Measurements from ENCODE around the gene SORCS2.
"Not testable (repeated sequence)": the region's sequence is repeated elsewhere in the genome, so short reads cannot be mapped to it uniquely, and the experiment has no call there.

Gene SORCS2

DNA sequence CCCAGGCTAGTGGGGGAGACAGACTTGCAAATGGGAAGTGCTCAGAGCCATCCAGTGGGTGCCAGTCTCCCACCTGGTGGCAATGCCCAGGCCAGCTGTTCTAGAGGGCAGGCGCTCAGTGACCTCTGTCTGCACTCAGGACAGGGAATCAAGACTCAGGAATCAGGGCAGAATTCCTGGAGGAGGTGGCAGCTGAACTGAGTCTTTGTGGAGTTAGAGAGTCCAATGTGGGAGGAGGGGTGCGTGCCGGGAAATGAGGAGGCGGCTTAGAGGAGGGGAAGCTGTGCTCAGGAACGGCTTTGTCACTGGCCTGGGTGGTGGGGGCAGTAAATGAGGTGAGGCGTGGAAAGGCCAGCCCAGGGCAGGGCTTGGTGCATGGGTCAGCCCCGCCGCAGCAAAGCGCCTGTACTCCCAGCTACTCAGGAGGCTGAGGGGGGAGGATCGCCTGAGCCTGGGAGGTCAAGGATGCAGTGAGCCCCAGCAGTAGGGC lies 31.3 kb upstream of the SORCS2 start:
- no peak for DNase-seq

DNA sequence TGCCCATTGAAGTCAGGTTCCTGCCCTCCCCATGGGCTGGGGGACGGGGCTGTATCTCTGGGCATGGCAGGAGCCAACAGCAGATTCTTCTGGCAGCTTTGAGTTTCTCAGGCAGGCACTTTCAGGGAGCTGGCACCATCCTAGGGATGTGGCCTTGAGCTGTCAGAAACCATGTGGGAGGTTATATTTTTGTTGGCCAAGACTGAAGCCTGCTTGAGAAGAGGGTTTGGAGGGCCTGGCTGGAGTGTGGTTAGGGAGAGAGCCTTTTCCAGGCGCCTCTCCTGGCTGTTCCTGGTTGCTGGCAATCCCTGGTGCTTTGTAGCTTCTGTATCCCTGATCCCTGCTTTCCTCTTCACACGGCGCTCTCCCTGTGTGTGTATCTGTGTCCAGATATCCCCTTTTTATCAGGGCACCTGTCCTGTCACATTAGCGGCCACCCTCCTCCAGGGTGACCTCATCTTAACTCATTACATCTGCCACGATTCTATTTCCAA lies 30.6 kb upstream of the SORCS2 start:
- no peak for DNase-seq

DNA sequence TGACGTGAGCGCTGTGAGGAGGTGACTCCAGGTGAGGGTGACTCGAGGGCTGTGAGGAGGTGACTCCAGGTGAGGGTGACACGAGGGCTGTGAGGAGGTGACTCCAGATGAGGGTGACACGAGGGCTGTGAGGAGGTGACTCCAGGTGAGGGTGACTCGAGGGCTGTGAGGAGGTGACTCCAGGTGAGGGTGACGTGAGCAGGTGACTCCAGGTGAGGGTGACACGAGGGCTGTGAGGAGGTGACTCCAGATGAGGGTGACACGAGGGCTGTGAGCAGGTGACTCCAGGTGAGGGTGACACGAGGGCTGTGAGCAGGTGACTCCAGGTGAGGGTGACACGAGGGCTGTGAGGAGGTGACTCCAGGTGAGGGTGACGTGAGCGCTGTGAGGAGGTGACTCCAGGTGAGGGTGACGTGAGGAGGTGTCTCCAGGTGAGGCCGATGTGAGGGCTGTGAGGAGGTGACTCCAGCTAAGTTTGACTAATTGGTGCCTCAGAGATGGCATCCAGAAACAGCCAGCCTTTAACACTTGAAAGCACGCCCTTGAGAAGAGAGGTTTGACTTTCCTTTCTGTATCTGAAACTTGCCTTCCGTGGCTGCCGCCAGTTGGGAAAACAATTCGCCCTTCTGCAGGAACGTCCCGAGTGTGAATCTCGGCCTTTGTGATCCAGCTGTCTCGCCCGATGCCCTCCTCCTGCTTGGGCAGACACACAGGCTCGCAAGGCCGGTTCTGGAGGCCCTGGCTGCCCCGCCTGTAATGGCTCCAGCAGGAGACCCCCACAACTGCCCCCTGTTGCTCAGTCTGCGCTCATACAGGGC lies 27.1 kb upstream of the SORCS2 start:
- DNase-seq = not testable (repeated sequence)

DNA sequence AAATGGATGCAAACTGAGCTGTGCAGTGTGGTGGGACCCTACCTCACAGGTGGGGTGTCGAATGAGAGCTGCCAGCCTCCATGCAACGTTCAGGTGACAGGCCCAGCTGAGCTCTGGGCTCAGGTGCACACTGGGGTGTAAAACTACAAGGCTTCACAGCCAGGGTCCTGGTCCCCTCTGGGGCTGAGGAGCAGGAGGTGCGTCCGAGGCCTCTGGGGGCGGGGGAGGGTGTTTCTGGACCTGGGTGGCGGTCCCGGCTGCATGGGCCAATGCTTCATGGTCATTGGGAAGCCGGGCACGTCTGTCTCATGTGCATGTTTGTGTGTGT lies 26.5 kb upstream of the SORCS2 start:
- no peak for DNase-seq

DNA sequence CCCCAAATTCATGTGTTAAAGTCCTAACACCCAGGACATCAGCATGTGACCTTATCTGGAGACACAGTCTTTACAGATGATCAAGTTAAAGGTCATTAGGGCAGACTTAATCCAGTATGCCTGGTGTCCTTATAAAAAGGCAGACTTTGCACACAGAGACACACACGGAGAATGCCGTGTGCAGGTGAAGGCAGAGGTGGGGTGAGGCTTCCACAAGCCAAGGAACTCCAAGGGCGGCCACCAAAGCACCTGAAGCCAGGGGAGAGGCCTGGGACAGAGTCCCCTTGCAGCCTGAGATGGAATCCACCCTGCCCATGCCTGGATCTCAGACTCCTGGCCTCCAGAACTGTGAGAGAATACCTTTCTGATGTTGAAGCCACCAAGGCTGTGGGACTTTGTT lies 26.1 kb upstream of the SORCS2 start:
- DNase-seq = no peak

DNA sequence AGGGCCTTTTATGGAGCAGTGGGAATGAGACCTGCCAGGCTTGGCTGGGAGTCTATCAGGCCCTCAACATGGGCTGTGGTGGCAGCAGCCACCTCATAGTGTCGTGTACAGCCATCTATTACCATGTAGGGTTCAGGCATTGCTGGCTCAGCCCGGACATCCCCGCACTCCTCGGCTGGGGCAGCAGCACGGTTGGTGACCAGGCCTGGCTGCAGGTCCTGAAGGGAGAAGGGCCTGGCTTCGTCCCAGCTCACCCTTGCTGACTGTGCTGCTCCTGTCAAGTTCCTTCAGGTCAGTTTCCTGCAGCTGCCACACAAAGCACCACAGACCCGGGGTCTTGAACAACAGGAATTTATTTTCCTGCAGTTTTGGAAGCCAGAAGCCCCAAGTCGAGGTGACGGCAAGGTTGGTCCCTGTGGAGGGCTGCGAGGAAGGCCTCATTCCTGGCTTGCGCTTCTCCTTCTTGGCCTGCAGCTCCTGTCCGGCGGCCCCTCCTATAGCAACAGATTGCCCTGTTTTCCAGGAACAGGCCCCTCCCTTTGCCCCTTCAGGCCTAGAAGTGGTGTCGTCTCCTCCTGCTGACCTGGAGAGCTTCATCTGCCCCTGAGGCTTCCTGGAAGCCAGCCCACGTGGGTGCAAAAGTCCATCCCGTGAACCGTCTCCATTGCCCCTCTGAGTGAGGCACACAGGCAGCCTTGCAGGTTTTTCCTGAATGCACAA lies 25.2 kb upstream of the SORCS2 start:
- DNase-seq = no peak

DNA sequence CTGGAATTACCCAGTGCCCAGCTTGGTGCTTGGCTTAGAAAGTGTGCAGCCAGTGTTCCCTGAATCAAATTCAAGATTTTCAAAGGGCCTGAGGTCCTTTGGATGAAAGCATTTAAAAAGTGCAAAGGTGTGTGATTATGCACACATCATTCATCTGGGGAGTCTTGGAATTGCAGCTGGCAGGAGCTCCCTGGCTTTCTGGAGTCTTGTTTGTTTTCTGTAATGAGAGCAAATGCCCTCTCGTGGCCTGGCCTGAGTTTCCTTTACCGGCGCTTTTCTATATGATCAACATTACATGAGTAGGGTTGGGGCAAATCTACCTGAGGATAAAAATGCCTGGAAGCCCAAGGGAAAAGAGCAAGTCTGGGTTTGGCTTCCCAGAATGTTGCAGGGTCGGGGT lies 24.6 kb upstream of the SORCS2 start:
- no peak for DNase-seq

DNA sequence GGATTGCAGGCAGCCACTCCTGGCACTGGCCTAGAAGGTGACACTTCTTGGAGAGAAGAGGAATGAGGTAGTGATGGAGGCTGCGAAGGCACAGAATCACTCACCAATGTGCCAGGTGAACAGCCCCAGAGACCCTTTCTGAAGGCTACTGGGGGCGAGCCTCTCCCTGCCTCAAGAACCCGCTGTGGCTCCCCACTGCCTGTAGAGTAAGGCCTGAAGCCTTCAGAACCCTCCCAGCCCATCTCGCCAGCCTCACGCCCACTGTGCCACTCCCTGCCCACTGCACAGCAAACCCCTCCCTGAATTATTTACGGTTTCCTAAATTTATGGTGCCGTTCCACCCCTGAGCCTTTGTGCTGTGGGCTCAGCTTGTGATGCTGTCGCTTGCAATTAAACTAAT lies 24.2 kb upstream of the SORCS2 start:
- no peak for DNase-seq

DNA sequence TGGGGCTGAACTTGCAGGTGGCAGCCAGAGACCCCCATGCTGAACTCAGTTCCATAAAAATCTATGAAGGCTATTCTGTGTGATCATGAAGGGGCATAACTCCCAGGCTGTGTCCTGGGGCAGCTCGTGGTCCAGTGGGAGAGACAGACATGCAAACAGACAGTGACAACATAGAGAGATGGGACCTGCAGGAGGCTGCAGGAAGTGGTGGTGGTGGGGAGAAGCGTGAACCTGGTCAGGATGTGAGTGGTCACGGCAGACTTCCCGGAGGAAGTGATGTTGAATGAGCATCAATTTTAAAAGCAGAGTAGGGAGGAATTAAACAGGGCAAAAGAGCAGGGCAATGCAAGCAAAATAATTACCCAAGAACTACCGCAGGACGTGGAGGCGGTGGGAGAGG lies 23.2 kb upstream of the SORCS2 start:
- DNase-seq = no peak

DNA sequence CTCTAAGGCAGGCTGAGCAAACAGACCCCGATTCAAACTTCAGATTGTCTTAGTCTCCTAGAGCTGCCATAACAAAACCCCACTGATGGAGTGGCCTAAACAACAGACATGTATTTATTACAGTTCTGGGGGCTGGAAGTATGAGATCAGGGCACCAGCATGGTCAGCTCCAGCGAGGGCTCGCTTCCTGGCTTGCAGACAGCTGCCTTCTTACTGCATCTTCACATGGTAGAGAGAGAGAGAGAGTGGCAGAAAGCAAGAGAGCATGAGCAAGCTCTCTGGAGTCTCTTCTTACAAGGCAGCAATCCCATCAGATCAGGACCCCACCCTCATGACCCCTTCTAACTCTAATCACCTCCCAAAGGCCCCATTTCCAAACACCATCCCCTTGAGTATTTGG lies 22.3 kb upstream of the SORCS2 start:
- no peak for DNase-seq

DNA sequence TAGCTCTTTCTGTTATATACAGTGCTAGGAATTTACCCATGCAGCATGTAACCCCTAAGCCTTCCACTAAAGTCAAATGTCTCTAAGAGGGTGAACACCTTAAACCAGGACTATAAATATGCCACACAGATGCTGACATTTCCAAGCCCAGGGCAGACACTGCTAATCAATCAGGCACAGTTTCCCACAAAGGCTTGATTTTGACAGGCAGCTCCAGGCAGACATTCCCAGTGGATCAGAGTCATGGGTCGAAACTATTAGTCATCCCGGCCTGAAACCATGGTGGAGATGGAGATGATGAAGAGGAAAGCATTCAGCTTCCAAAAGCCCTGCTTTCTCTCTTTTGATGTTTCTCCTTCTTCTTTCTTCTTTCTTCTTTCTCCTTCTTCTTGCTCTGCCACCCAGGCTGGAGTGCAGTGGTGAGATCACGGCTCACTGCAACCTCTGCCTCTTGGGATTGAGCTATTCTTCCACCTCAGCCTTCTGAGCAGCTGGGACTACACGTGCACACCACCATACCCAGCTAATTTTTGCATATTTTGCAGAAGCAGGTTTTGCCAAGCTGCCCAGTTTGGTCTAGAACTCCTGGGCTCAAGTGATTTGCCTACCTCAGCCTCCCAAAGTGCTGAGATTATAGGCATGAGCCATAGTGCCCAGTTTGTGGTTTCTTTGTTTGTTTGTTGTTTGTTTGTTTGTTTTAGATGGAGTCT lies 21.0 kb upstream of the SORCS2 start:
- no peak for DNase-seq

DNA sequence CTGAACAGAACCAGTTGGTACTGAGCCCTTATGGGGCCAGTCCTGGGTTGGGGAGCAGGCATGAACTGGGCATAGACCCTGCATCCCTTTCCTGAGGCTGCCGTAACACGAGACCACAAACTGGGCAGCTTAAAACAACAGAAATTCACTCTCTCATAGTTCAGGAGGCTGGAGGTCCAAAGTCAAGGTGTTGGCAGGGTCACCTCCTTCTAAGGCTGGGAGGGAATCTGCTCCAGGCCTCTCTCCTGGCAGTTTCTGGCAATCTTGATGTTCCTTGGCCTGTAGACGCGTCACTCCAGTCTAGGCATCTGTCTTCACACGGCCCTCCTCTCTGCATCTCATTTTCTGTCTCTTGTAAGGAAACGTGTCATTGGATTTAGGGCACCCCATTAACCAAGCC lies 19.8 kb upstream of the SORCS2 start:
- no peak for DNase-seq

DNA sequence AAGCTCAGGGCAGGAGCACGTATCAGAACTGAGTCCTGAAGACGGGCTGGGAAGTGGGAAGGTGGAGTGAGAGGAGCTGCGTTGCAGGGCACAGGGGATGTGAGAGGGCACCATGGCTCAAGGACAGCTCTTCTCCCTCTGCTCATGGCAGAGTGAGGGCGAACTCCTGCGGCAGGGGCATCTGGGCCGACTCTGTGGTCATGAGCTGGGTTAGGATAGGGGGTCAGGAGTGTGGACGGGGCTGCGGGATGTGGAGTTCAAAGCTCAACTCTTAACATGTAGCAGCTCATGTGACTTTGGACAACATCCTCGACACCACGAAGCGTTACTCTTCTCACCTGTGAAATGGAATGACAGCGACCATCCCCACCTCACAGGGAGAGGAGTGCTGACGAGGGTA lies 19.4 kb upstream of the SORCS2 start:
- no peak for DNase-seq

DNA sequence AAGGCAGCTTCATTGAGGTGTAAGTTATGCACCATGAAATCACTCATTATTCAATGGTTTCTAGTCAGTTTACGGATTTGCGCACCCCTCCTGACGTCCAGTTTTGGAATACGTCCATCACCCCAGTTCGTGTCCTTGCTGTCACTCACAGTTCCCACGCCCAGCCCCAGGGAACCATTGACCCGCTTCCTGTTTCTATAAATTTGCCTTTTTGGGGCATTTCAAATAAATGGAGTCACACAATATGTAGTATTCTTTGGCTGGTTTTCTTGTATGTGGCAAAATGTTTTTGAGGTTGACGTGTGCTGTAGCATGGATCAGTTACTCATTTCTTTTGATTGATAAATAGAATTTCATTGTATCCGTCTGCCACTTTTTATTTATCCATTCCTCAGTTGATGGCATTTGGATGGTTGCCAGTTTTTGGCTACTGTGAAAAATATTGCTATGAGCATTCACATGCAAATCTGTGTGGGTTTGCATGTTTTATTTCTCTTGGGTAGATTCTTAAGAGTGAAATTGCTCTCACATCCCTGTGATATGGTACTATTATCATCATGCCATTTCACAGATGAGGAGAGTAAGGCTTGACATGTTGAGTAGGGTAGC lies 18.4 kb upstream of the SORCS2 start:
- DNase-seq = no peak

DNA sequence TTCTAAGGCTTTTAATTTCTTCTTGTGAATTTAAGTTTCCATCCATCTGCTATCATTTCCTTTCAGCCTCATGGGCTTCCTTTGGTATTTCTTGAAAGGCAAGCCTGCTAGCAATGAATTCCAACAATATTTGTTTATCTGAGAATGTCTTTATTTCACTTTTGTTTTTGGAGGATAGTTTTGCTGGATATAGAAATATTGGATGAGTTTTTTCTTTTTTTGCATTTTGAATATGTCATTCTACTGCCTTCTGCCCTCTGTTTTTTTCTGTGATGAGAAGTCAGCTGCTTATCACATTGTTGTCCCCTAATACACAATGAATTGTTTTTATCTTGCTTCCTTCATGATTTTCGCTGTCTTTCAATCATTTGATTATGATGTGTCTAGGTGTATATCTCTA lies 13.2 kb upstream of the SORCS2 start:
- no peak for DNase-seq

DNA sequence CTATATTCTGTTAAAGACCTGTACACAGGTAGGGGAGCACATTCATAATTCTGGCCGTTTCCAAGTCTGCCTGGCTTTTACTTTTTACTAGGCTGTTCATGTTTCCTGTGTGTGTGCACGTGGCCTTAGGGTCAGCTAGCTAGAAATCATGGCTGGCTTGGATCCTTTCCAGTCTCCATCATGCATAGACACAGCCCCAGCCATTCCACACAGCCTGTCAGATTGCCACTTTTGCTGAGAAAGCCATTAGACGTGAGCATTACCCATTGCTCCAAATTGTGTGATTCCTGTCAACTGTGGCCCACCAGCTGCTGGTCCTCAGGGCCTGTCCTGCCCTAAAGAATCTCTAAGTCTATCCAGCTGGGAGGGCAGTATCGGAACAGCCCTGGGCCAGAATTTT lies 11.4 kb upstream of the SORCS2 start:
- no peak for DNase-seq

DNA sequence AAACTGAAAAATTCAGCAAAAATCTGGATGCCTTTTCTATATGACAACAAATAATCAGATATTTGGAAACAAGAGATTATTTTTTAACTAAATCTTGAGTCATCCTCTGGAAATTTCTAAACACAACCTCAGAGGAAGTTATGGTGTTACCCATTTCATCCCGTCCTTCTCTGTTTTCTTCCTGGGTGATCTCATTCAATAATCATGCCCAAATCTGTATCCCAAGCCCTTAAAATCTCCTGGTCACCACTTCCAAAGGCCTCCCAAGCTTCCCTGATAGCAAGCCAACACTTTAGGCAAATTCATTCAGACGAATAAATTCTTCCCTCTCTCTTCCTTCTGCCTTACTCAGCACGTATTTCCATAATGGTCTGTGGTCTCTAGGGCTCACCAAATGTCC lies 9.7 kb upstream of the SORCS2 start:
- DNase-seq = no peak

DNA sequence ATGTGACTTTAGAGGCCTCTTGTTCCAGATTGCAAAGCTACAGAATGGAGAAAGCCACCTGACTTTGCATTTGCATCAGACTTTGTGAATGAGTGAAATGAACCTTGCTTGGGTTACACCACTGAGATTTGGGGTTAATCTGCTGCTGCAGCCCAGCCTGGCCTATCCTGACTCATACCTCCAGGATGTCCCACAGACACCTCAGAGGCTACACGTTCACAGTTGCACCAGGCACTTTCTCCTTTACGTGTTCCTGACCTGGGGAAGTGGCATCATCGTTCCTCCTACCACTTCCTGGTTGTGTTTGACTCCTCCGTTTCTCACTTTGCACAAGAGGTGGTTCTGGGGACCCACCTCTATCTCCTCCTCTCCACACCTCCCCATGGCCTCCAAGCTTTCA lies 9.2 kb upstream of the SORCS2 start:
- no peak for DNase-seq

DNA sequence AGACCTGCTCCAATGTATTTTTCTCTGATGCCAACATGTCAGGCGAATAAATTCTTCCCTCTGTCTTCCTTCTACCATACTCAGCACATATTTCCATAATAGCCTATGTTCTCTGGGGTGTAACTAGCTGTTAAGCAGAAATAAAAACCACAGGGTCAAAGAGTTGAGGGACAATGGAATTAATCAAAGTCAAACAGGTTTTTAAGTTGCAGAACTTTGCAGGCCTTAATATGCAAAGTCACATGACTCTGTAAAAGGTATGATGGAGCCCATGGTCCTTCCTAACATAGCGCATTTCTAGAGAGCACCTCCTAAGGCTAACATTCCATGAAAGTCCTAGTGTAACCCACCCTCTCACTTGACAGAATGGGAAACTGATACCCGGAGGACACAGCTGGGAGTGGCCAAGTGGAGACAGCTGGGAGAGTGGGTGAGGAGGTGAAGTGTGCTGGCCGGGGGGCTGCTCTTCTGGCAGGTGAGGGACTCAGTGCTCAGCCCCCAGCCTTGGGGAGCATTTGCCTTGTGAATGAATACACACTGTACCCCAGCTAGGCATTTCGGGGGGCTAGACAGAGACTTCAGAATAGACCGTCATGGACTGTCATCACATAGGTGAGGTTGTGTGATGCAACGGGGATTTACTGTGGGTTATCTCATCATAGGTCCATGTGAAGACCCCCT lies 8.4 kb upstream of the SORCS2 start:
- no peak for DNase-seq

DNA sequence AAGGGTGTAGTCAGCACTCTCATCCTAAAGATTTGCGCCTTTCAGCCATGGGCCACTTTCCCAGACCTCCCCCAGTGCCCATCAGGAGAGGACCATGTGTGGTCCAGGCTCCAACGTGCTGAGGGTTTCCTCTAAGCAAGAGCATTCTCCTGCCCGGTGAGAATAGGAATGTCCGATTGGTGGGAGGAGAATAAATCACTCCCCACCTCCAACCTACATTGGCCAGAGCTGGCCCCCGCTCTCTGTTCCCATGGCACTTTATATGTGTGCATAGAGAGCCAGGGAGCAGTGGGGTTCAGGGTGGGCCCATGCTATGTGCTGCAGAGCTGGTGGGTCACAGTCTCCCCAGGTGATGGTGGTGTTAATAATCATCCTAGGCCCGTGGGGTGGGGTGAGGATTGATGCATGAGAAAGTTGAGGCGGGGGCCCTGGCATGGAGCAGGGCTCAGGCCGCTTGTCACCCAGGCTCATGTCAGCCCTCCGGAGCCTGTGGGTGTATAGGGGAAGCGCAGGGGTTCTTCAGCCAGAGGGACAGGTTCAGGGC lies 6.8 kb upstream of the SORCS2 start:
- no peak for DNase-seq

DNA sequence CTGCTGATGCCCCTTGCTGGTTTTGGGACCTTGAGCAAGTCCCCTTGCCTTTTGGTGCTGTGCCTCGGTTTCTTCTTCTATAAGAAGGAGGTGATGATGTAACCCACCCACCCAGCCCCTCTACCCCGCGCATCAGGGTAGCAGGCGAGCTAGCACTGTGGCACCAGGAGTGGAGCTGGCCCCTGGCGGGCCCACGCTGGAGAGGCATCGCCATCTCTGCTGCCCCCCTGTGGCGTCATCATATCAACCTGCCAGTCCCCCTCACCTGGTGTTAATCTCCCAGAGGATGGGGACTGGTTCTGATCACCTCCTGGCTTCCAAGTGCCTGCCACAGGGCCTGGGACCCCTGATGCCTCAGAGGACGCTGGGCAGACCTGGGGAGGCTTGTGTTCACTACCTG lies 6.3 kb upstream of the SORCS2 start:
- no peak for DNase-seq

DNA sequence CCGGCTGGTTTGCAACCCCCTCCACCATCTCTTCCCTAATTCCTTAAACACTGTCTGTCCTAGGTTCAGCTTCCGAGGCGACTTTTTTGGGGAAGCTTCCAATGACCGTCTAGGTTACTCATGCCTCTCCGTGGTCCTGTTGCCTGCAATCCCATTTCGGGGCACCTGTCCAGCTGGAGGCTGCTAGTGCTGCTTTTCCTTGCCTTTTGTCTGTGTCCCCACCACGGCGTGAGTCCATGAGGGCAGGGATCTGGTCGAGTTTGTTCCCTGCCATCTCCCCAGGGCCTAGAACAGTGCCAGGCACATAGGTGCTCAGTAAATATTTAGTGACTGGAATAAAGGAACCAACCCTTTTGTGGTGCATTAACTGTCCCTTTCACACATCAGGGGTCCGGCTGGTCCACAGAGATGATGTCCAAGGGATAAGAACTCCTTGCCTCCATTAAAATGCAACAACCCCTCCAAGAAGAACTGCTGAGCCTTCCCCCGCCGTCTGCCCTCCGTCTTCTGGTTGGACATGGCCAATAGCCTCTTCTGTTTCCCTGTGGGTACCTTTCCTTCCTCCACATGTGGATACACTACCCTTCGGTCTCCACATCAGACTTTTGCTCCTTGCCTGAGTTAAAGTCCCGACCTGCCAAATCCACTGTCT lies 5.7 kb upstream of the SORCS2 start:
- no peak for DNase-seq
